K562 (cell line): ENCODE measurements around the gene HMGXB3. TPM values are rescaled to one million over a fixed set of nuclear protein-coding genes. Genes with fewer than 3 reads are reported as not detected.
A peak's percentile ranks its signal among the peaks of the same experiment; 100 is the strongest.

Experiments used
- ATF7 ChIP-seq: fragments of 450-650 bp; IDR thresholded peaks from 2 replicates; pipeline ENCODE4 v1.7.1; 2014; ENCODE audit warnings: mild to moderate bottlenecking, moderate library complexity
- CAMTA2 ChIP-seq: fragments of 250-450 bp; sonication (Bioruptor Pico); conservative IDR thresholded peaks from 2 replicates; pipeline ENCODE4 v1.5.1; 2022
- CXXC5 ChIP-seq: fragments of 250-450 bp; sonication (Bioruptor Pico); IDR thresholded peaks from 2 replicates; pipeline ENCODE4 v1.8.0; 2022; ENCODE audit warnings: inconsistent platforms, mild to moderate bottlenecking, moderate library complexity
- GABPA ChIP-seq: fragments of 200-800 bp; sonication (Bioruptor generic); conservative IDR thresholded peaks from 2 replicates; pipeline ENCODE4 v1.6.1; 2016; ENCODE audit warnings: low read depth, missing genetic modification characterization, missing compliant biosample characterization
- GTF2A2 ChIP-seq: IDR thresholded peaks from 2 replicates; pipeline ENCODE4 v1.6.1; 2016; ENCODE audit warnings: mild to moderate bottlenecking, missing genetic modification characterization, missing compliant biosample characterization
- ILK ChIP-seq: fragments of 450-650 bp; IDR thresholded peaks from 2 replicates; pipeline ENCODE4 v1.6.1; 2016; ENCODE audit warnings: missing genetic modification characterization, low read depth, mild to moderate bottlenecking, missing compliant biosample characterization, moderate library complexity, borderline replicate concordance
- KDM1A ChIP-seq, 2 experiments: fragments of 450-650 bp; IDR thresholded peaks; 2 replicates each; pipeline ENCODE4 v1.6.1; 2016; ENCODE audit warnings: mild to moderate bottlenecking in 2 of 2
- KDM2B ChIP-seq: fragments of 250-450 bp; sonication (Bioruptor Pico); IDR thresholded peaks from 2 replicates; pipeline ENCODE4 v1.8.0; 2021; ENCODE audit warnings: mild to moderate bottlenecking, moderate library complexity
- KLF10 ChIP-seq: fragments of 250-450 bp; sonication (Bioruptor Pico); IDR thresholded peaks from 2 replicates; pipeline ENCODE4 v1.6.1; 2021; ENCODE audit warnings: matching md5 sums
- MAX ChIP-seq: sonication (generic); formaldehyde crosslinking; IDR thresholded peaks from 2 replicates; pipeline ENCODE4 v1.9.0; 2022; ENCODE audit warnings: mild to moderate bottlenecking, missing genetic modification reagents
- NONO ChIP-seq, 2 experiments: fragments of 200-400 bp in 1 of 2; fragments of 450-650 bp in 1 of 2; formaldehyde crosslinking in 1 of 2; IDR thresholded peaks; 2 replicates each; pipeline ENCODE4 v1.6.1; 2017; ENCODE audit warnings: low read depth in 2 of 2, mild to moderate bottlenecking in 2 of 2, moderate library complexity in 2 of 2, low read length in 1 of 2
- NUFIP1 ChIP-seq: fragments of 450-650 bp; IDR thresholded peaks from 2 replicates; pipeline ENCODE4 v1.6.1; 2018; ENCODE audit not compliant: partially characterized antibody
- POLR2A ChIP-seq: fragments of 450-650 bp; conservative IDR thresholded peaks from 2 replicates; pipeline ENCODE4 v1.6.1; 2016
- PRDM10 ChIP-seq: fragments of 450-650 bp; IDR thresholded peaks from 2 replicates; pipeline ENCODE4 v1.6.1; 2018; ENCODE audit not compliant: partially characterized antibody
- SPI1 ChIP-seq: IDR thresholded peaks from 2 replicates; pipeline ENCODE4 v1.6.1; 2011; ENCODE audit warnings: low read depth, low read length, control low read depth, borderline replicate concordance
- SREBF1 ChIP-seq: fragments of 150-350 bp; IDR thresholded peaks from 2 replicates; pipeline ENCODE4 v1.6.1; 2014; ENCODE audit warnings: antibody characterized with exemption, low read depth, low read length, borderline replicate concordance
- XRCC3 ChIP-seq: fragments of 450-650 bp; IDR thresholded peaks from 2 replicates; pipeline ENCODE4 v1.6.1; 2017; ENCODE audit warnings: mild to moderate bottlenecking, moderate library complexity
- ZMIZ1 ChIP-seq, 2 experiments: fragments of 150-350 bp in 1 of 2; IDR thresholded peaks; 2 replicates each; pipeline ENCODE4 v1.6.1; 2012 to 2016; ENCODE audit warnings: low read depth in 2 of 2, low read length in 2 of 2, mild to moderate bottlenecking in 1 of 2, moderate library complexity in 1 of 2
- ZNF224 ChIP-seq: sonication (generic); formaldehyde crosslinking; IDR thresholded peaks from 2 replicates; pipeline ENCODE4 v1.8.0; 2022; ENCODE audit warnings: mild to moderate bottlenecking, missing genetic modification reagents
- ZNF347 ChIP-seq: fragments of 450-650 bp; formaldehyde crosslinking; IDR thresholded peaks from 2 replicates; pipeline ENCODE4 v1.4.0; 2020; ENCODE audit warnings: low read depth, mild to moderate bottlenecking, moderate library complexity
- ZNF76 ChIP-seq: fragments of 250-450 bp; sonication (Bioruptor Pico); IDR thresholded peaks from 2 replicates; pipeline ENCODE4 v1.4.0; 2020; ENCODE audit warnings: mild to moderate bottlenecking, moderate library complexity, borderline replicate concordance
- polyA plus RNA-seq, 8 experiments: library from polyadenylated mRNA; depleted of rRNA in 4 of 8; stranded (reverse) in 5 of 8; unstranded in 3 of 8; fragments of >200 nt; fragmentation: Nextera tagmentation in 2 of 8; fragmentation: Illumina TruSeq in 1 of 8; extraction: Ambion mirVana in 2 of 8; extraction: Trizol in 1 of 8; gene quantifications; 2 replicates each; pipeline versions ENCODE4 v1.2.1 to v1.2.3, GENCODE V29; 2011 to 2014; ENCODE audit warnings: inconsistent platforms in 1 of 8, missing spikeins in 1 of 8
- total RNA-seq, 7 experiments: library from RNA; depleted of rRNA in 6 of 7; stranded (reverse); fragments of >200 nt in 6 of 7; fragmentation: Illumina TruSeq in 2 of 7; extraction: Trizol in 2 of 7; gene quantifications; 2 replicates each; pipeline versions ENCODE4 v1.2.1 to v1.2.3, GENCODE V29; 2011 to 2021; ENCODE audit warnings: low replicate concordance in 1 of 7
- TF ChIP-seq, protein P1 (sequence below): fragments of 450-650 bp; formaldehyde crosslinking; IDR thresholded peaks from 2 replicates; pipeline ENCODE4 v1.4.0; 2022; ENCODE audit warnings: mild to moderate bottlenecking, moderate library complexity

Gene HMGXB3
- total and polyA plus RNA-seq, 9 of the 15 experiments (the other 6 are each of a cell fraction or from before 2014, with no cell fraction given) = 1.8 to 44.1 (median 32.2) TPM

GRCh38 chr5:150058480-150059126 is 58.1 kb downstream of the HMGXB3 start (continued):
- TF ChIP-seq PRDM10 (peak; percentile 70), SREBF1 (no peak), ZNF347 (no peak), XRCC3 (no peak), KDM2B (CRISPR knock-in tag) (no peak), GABPA (tag) (peak; percentile 58), ILK (tag) (no peak), KDM1A (IDR thresholded peaks at IDR 0.05) (peak; percentile 77 to 82), NUFIP1 (no peak), ZMIZ1 (IDR thresholded peaks at IDR 0.05; ENCODE audit: low read depth in 2 of 2, low read length in 2 of 2) (no peak), CXXC5 (CRISPR knock-in tag) (no peak), NONO (IDR thresholded peaks at IDR 0.05; ENCODE audit: low read depth in 2 of 2, low read length in 1 of 2) (no peak), CAMTA2 (CRISPR knock-in tag) (no peak), ATF7 (0 out of 2 replicates have a peak, but pooled peaks have one; percentile 17), MAX (peak; percentile 64), SPI1 (peak; percentile 99), KLF10 (CRISPR knock-in tag) (no peak), GTF2A2 (tag) (no peak), ZNF224 (CRISPR knock-in tag) (no peak), POLR2A (no peak), ZNF76 (CRISPR knock-in tag) (no peak)
- TF ChIP-seq, protein P1, sequence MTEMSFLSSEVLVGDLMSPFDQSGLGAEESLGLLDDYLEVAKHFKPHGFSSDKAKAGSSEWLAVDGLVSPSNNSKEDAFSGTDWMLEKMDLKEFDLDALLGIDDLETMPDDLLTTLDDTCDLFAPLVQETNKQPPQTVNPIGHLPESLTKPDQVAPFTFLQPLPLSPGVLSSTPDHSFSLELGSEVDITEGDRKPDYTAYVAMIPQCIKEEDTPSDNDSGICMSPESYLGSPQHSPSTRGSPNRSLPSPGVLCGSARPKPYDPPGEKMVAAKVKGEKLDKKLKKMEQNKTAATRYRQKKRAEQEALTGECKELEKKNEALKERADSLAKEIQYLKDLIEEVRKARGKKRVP (CRISPR knock-in tag) = no peak
